H7 (cell line): ENCODE results near the gene RIN3. TPM values are rescaled to one million over a fixed set of nuclear protein-coding genes. Genes with fewer than 3 reads are reported as not detected.
"Not testable (repeated sequence)": the region's sequence is repeated elsewhere in the genome, so short reads cannot be mapped to it uniquely, and the experiment has no call there.

ENCODE experiments used
- DNase-seq: peaks from one replicate; pipeline ENCODE4 v3.0.0; 2012
- H3K27me3 ChIP-seq: 2 replicates; pipeline ENCODE4 v1.6.0; 2011; ENCODE audit warnings: mild to moderate bottlenecking, low read length; ENCODE audit not compliant: control insufficient read depth, insufficient read depth
- H3K36me3 ChIP-seq: replicated peaks from 2 replicates; pipeline ENCODE4 v1.5.1; 2011; ENCODE audit warnings: low read length; ENCODE audit not compliant: control insufficient read depth, insufficient read depth
- H3K4me3 ChIP-seq: 2 replicates; pipeline ENCODE4 v1.5.1; 2011; ENCODE audit warnings: low read depth, mild to moderate bottlenecking, control low read depth, low read length, moderate library complexity; ENCODE audit not compliant: insufficient read depth
- total RNA-seq: library from RNA; depleted of rRNA; stranded (reverse); fragments of >200 nt; shearing (Covaris generic); gene quantifications from 2 replicates; pipeline ENCODE4 v1.2.3, GENCODE V29; 2014

RIN3 gene
- total RNA-seq, 1 experiment from 2014 or later, result 0.76 TPM

DNA sequence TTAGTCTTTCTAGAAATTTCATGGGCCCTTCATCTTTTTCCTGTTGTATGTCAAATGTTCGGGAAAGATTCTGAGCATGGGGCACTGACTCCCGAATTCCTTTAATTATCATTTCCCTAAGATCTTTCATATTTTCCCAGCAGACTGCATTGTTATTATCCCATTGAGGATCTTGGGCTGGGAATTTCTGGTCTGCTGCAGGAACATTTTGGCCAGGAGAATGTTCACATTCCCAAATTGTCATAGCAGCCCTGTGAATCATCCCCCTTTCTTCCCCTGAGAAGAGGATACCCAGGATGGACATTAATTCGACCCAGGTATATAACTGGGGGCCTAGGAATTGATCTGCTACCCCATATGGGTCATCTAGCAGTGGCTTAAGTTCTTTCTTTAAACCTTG lies 112.5 kb downstream of the RIN3 start:
- DNase-seq, result no peak

DNA sequence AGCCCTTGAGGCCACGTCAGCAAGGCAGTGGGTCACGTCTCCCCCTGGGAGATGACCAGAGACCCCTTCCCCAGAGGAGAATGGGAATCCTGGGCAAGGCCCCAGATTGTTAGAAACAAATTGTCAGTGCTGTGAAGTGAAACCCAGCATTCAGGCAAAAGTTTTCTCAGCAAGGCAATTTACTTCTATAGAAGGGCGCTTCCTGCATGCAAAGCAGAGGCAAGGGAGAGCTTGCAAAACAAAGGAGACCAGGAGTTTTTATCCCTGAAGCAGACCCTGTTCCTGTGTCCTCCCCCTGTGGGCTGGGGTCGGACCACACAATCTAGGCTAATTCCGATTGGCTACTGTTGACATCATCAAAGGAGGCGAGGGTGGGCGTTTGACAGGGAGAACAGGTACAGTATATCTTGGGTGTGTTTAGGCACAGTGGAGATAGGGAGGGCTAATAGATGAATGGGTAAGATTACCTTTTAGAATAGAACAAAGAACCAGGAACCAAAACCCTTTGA lies 114.2 kb downstream of the RIN3 start:
- Histone ChIP-seq H3K27me3 (no peaks in the 10 kb centered on the region), H3K4me3 (peak overlapping the region; percentile 16; the same call in 1 of the 2 replicates), H3K36me3 (no peaks in the 10 kb centered on the region; the same call in 1 of the 2 replicates)
- no peak for DNase-seq

More for the DNA sequence above, 112.5 kb downstream of the RIN3 start:
- Histone ChIP-seq H3K27me3 (no peaks in the 10 kb centered on the region), H3K36me3 (no peaks in the 10 kb centered on the region; the same call in 1 of the 2 replicates), H3K4me3 (no peak overlapping the region)

- Histone ChIP-seq H3K4me3 (no peak overlapping the region), H3K27me3 (no peaks in the 10 kb centered on the region), H3K36me3 (no peaks in the 10 kb centered on the region; the same call in 1 of the 2 replicates)
- no peak for DNase-seq
Measured at GRCh38 chr14:92628636-92629035, 115.1 kb downstream of the RIN3 start.

- Histone ChIP-seq H3K36me3 (no peaks in the 10 kb centered on the region), H3K27me3 (no peaks in the 10 kb centered on the region), H3K4me3 (no peak overlapping the region)
- no peak for DNase-seq
Measured at GRCh38 chr14:92630367-92630766, 116.8 kb downstream of the RIN3 start.

GRCh38 chr14:92631098-92631497 lies 117.5 kb downstream of the RIN3 start:
- Histone ChIP-seq H3K36me3 (no peaks in the 10 kb centered on the region), H3K4me3 (no peak overlapping the region), H3K27me3 (no peaks in the 10 kb centered on the region)
- no peak for DNase-seq

- peak; percentile 28 for DNase-seq
- no peaks in the 10 kb centered on the region for H3K36me3 ChIP-seq
- H3K27me3 ChIP-seq, result no peaks in the 10 kb centered on the region
- no peak overlapping the region for H3K4me3 ChIP-seq
Measured at GRCh38 chr14:92632546-92633273, 119.1 kb downstream of the RIN3 start.

DNA sequence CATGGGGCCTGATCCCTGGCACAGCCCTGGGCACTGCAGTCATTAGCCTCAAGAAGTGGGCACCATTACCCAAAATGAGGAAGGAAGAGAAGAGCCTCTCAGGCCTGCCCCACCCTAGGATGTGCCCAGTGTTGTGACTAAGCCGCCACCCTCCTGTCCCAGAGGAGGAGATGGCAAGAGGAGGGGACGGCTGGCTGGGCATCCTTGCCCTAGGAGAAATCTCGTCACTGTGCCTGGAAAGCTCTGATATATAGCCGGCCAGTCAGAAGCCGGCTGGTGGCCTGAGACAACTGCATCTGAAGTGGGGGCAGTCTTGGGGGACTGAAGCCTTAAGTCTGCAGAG lies 119.7 kb downstream of the RIN3 start:
- no peaks in the 10 kb centered on the region for H3K36me3 ChIP-seq
- peak; percentile 16 for DNase-seq
- no peaks in the 10 kb centered on the region for H3K27me3 ChIP-seq
- no peak overlapping the region for H3K4me3 ChIP-seq

- Histone ChIP-seq H3K27me3 (no peaks in the 10 kb centered on the region), H3K36me3 (no peaks in the 10 kb centered on the region), H3K4me3 (no peak overlapping the region)
- no peak for DNase-seq
Measured at GRCh38 chr14:92633724-92634123, 120.1 kb downstream of the RIN3 start.

GRCh38 chr14:92635031-92635430 lies 121.5 kb downstream of the RIN3 start:
- DNase-seq, result no peak
- Histone ChIP-seq H3K36me3 (no peaks in the 10 kb centered on the region), H3K27me3 (no peaks in the 10 kb centered on the region; the same call in 1 of the 2 replicates), H3K4me3 (no peak overlapping the region)

- Histone ChIP-seq H3K27me3 (no peaks in the 10 kb centered on the region; the same call in 1 of the 2 replicates), H3K36me3 (no peaks in the 10 kb centered on the region), H3K4me3 (no peak overlapping the region)
- no peak for DNase-seq
Measured at GRCh38 chr14:92635896-92636295, 122.3 kb downstream of the RIN3 start.

GRCh38 chr14:92637228-92637627 lies 123.6 kb downstream of the RIN3 start:
- Histone ChIP-seq H3K27me3 (no peaks in the 10 kb centered on the region; the same call in 1 of the 2 replicates), H3K36me3 (no peaks in the 10 kb centered on the region), H3K4me3 (no peak overlapping the region)
- peak; percentile 67 for DNase-seq

GRCh38 chr14:92637864-92638263 lies 124.3 kb downstream of the RIN3 start:
- no peaks in the 10 kb centered on the region; the same call in 1 of the 2 replicates for H3K27me3 ChIP-seq

GRCh38 chr14:92638266-92638665 lies 124.7 kb downstream of the RIN3 start:
- Histone ChIP-seq H3K27me3 (no peaks in the 10 kb centered on the region; the same call in 1 of the 2 replicates), H3K4me3 (no peak overlapping the region), H3K36me3 (no peaks in the 10 kb centered on the region)
- peak; percentile 19 for DNase-seq

More at GRCh38 chr14:92637864-92638263, 124.3 kb downstream of the RIN3 start:
- H3K4me3 ChIP-seq, result no peak overlapping the region
- DNase-seq, result no peak
- H3K36me3 ChIP-seq, result no peaks in the 10 kb centered on the region

GRCh38 chr14:92638904-92639303 lies 125.3 kb downstream of the RIN3 start:
- Histone ChIP-seq H3K4me3 (no peak overlapping the region), H3K27me3 (no peaks in the 10 kb centered on the region; the same call in 1 of the 2 replicates), H3K36me3 (no peaks in the 10 kb centered on the region)
- DNase-seq, result peak; percentile 25

DNA sequence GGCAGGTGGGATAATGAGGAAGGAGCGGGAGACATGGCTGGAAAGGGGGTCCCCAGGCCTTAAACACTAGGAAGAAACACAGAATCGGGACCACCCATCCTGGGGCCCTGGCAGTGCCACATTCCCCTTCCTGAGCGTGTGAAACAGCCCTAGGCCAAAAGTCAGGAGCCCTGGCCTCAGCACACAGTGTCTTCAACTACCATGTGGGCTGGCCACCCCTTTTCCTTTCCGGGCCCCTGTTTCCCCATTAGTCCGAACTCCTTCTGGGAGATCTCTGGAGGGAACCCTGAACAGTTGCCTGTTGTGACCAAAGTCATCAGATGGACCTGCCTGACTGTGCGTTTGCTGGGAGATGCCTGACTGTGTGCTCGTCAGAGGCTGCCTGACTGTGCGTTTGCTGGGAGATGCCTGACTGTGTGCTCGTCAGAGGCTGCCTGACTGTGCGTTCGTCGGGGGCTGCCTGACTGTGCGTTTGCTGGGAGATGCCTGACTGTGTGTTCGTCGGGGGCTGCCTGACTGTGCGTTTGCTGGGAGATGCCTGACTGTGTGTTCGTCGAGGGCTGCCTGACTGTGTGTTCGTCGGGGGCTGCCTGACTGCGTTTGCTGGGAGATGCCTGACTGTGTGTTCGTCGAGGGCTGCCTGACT lies 126.0 kb downstream of the RIN3 start:
- peak; percentile 32 for DNase-seq

More for the DNA sequence above, 126.0 kb downstream of the RIN3 start:
- H3K27me3 ChIP-seq, H3K36me3 ChIP-seq, H3K4me3 ChIP-seq: not testable (repeated sequence)
